Skeletal muscle tissue (tissue), 4 donors: ENCODE results near the gene YEATS2. TPM values are rescaled to one million over a fixed set of nuclear protein-coding genes. Genes with fewer than 3 reads are reported as not detected.

ENCODE experiments used
- H3K27ac ChIP-seq: one replicate; pipeline ENCODE4 v1.7.0; 2013; ENCODE audit warnings: mild to moderate bottlenecking, low read depth, low read length, inconsistent platforms
- H3K27me3 ChIP-seq, 3 donors: one replicate each; pipeline ENCODE4 v1.7.0; 2013; ENCODE audit warnings: low read length in 3 of 3; ENCODE audit not compliant: control insufficient read depth in 3 of 3, insufficient read depth in 3 of 3
- H3K36me3 ChIP-seq, 3 donors: one replicate each; pipeline ENCODE4 v1.7.0; 2013; ENCODE audit warnings: low read length in 3 of 3; ENCODE audit not compliant: control insufficient read depth in 3 of 3, insufficient read depth in 3 of 3
- H3K4me1 ChIP-seq, 3 donors: one replicate each; pipeline ENCODE4 v1.7.0; 2013; ENCODE audit warnings: low read length in 3 of 3, mild to moderate bottlenecking in 3 of 3; ENCODE audit not compliant: control insufficient read depth in 3 of 3, insufficient read depth in 3 of 3
- H3K4me3 ChIP-seq, 3 donors: one replicate each; pipeline ENCODE4 v1.7.0; 2013; ENCODE audit warnings: low read length in 3 of 3
- H3K9ac ChIP-seq, 3 donors: one replicate each; pipeline ENCODE4 v1.7.0; 2013; ENCODE audit warnings: low read length in 3 of 3, mild to moderate bottlenecking in 3 of 3, moderate library complexity in 2 of 3, low read depth in 1 of 3
- H3K9me3 ChIP-seq, 3 donors: one replicate each; pipeline ENCODE4 v1.7.0; 2013; ENCODE audit warnings: low read length in 3 of 3; ENCODE audit not compliant: control insufficient read depth in 3 of 3
- total RNA-seq: library from RNA; depleted of rRNA; stranded (reverse); fragments of >200 nt; gene quantifications from one replicate; pipeline ENCODE4 v1.2.3, GENCODE V29; 2014
- donor health status: Osteomylitis.

YEATS2 gene
- total RNA-seq, 1 donor from 2014 or later, result 21.4 TPM

DNA sequence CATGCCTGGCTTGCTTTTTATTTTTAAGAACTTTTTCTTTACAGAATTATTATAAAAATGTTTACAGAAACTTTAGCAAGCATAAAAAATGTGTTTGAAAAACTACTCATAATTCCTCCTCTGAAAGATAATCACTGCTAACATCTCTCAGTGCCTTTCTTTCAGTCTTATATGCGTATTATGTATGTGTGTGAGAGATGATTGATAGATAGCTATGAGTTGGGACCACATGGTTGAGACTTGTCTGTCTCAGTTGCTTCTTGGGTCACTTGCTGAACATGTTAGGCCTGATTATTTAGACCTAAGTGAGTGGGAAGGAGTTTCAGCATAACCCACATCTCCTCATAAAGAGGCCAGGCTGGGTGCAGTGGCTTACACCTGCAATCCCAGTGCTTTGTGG lies 116.6 kb downstream of the YEATS2 start:
- Histone ChIP-seq H3K36me3 (peaks cover 36 to 51% (median 39%) of the 10 kb centered on the region in 3 donors), H3K27me3 (no peaks in the 10 kb centered on the region), H3K27ac (no peak overlapping the region), H3K4me1 (peaks cover 2 to 19% (median 11%) of the 10 kb centered on the region in 3 donors), H3K9ac (no peak overlapping the region), H3K4me3 (no peak overlapping the region), H3K9me3 (no peaks in the 10 kb centered on the region)

DNA sequence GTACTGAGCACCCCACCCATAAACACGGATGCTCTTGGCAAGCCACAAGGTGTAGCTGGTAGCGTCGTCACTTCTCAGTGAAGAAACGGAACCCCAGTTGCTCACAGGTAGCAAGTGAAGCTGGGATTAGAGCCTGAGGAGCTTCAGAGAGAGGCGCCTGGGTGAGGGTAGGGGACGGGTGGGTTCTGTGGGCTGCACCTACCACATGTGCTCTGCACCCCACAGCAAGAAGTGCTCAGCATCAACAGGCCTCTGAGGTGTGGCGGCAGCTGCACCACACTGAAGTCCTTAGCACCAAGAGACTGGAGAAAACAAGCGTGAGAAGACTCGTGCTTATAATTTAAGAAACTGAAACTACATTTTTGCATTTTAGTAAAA lies 118.0 kb downstream of the YEATS2 start:
- H3K9ac ChIP-seq, result no peak overlapping the region
- H3K4me3 ChIP-seq, result no peak overlapping the region
- H3K27me3 ChIP-seq, result no peaks in the 10 kb centered on the region
- H3K4me1 ChIP-seq, result peaks cover 2 to 23% (median 16%) of the 10 kb centered on the region in 3 donors
- H3K9me3 ChIP-seq, result no peaks in the 10 kb centered on the region
- peaks cover 26 to 38% (median 33%) of the 10 kb centered on the region in 3 donors for H3K36me3 ChIP-seq
- no peak overlapping the region for H3K27ac ChIP-seq

DNA sequence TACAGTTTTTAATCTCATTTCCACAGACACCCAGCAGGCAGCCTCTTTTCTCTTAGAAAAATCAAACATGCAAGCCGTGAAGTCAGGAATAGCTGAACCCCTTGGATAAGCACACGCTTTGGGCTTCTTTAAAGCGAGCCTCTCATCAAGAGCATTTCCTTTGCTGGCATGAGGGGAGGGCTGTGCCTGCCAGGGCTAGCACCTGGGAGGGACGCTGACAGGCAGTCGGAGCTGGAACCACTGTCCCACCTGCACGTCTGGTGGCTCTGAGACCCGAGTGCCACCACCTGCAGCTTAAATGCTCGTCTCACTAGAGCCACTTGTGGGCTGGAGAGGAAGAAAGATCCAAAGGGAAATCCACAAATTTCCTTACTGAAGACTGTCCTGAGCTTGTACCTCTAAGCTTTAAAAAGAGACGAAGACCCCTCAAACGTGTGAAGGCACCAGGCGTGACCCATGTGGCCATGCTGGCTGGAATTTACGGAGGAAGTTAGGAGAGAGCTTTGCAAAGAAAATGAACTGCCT lies 118.4 kb downstream of the YEATS2 start:
- Histone ChIP-seq H3K4me3 (no peak overlapping the region), H3K27ac (no peak overlapping the region), H3K36me3 (peaks cover 23 to 34% (median 28%) of the 10 kb centered on the region in 3 donors), H3K9me3 (no peaks in the 10 kb centered on the region), H3K4me1 (peaks cover 2 to 23% (median 16%) of the 10 kb centered on the region in 3 donors), H3K9ac (no peak overlapping the region), H3K27me3 (no peaks in the 10 kb centered on the region)

DNA sequence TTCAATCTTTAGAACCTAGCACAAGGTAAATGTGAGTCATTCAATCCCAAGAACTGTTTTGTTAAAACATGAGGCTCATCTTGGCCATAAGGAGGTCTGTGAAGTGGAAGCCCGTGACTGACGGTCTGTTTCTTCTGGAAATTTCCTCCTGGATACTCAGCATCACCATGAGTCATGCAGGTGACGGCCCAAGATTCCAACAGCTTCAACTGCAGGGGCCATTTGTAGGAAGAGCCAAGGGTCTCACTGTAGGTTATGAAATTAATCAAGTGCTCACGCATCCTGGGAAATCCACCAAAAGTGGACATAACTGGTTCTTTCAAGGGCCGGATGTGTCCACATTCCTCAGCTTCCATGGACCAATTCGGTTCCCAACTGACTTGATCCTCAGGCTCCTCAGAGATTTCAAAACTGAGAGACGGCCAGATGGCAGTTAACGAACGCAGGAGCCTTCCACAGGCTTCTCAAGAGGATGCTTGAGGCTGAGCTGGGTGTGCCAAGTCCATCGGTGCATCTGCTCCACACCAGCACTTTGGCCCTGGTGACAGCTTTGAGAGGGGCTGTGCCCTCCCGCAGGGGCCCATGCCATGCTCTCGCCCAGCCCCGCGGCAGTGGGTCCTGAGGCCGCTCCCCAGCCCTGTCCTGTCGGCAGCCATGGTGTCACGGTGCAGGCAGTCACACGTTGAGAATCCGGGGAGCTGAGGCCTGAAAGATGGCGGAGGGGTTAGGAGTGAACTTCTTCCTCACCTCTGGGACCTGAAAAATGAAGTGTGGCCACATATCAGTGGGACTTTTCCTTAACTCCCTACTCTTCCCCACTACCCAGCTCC lies 119.3 kb downstream of the YEATS2 start:
- peaks cover 2 to 23% (median 16%) of the 10 kb centered on the region in 3 donors for H3K4me1 ChIP-seq
- no peak overlapping the region for H3K27ac ChIP-seq
- H3K4me3 ChIP-seq, result no peak overlapping the region
- peaks cover 20 to 29% (median 26%) of the 10 kb centered on the region in 3 donors for H3K36me3 ChIP-seq
- no peak overlapping the region for H3K9ac ChIP-seq
- H3K27me3 ChIP-seq, result no peaks in the 10 kb centered on the region
- no peaks in the 10 kb centered on the region for H3K9me3 ChIP-seq

DNA sequence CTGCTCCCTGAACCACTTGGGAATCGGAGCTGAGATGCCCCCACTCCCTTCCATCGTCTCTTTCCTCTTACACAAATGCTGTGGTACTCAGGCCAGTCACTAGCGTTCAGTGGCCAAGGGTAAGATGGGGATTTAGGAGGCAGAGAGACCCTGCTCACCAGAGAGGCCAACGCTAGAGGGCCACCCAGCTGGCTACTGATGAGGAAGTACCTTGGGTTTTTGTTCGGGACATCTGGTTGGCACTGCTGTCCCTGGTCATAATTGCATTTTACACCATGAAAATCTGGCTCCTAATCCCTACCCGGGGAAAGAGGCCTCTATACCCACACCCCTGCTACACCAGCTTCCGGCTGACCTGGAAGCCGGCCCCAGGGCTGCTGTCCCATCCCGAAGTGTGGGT lies 120.0 kb downstream of the YEATS2 start:
- H3K27ac ChIP-seq, result no peak overlapping the region
- H3K4me3 ChIP-seq, result no peak overlapping the region
- no peaks in the 10 kb centered on the region for H3K27me3 ChIP-seq
- H3K4me1 ChIP-seq, result peaks cover 2 to 23% (median 16%) of the 10 kb centered on the region in 3 donors
- peaks cover 19 to 26% (median 25%) of the 10 kb centered on the region in 3 donors for H3K36me3 ChIP-seq
- no peaks in the 10 kb centered on the region for H3K9me3 ChIP-seq
- H3K9ac ChIP-seq, result peak overlapping the region in 1 of 3 donors; percentile 25

DNA sequence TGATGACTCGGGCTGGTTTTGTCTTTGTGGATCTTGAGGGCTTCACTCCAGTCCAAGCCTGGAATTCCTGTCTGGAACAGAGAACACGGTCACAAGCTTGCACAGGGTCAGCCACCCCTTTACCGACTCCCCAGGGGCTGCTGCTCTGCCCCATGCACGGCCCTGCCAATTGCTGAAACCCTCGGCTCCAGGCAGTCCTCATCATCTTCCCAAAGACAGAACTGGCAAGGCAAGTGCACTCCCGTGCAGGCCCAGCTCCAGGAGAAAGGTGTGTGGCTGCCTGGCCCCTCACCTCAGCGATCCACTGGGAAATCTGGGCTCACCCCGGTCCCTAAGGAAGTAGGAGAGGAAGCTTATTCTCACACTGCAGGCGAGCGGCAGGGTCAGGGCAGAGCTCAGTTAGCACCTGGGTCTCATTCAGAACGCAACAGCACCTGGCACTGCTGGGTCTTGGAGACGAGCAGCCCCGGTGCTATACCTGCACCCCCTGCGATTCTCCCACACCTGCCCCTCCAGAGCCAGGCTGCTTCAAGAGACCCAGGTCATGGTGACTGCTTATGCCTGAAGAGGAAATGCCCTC lies 120.5 kb downstream of the YEATS2 start:
- H3K27ac ChIP-seq, result no peak overlapping the region
- no peaks in the 10 kb centered on the region for H3K9me3 ChIP-seq
- peaks cover 2 to 20% (median 16%) of the 10 kb centered on the region in 3 donors for H3K4me1 ChIP-seq
- peak overlapping the region in 1 of 3 donors; percentile 25 for H3K9ac ChIP-seq
- no peak overlapping the region for H3K4me3 ChIP-seq
- H3K27me3 ChIP-seq, result no peaks in the 10 kb centered on the region
- H3K36me3 ChIP-seq, result peaks cover 14 to 26% (median 23%) of the 10 kb centered on the region in 3 donors

DNA sequence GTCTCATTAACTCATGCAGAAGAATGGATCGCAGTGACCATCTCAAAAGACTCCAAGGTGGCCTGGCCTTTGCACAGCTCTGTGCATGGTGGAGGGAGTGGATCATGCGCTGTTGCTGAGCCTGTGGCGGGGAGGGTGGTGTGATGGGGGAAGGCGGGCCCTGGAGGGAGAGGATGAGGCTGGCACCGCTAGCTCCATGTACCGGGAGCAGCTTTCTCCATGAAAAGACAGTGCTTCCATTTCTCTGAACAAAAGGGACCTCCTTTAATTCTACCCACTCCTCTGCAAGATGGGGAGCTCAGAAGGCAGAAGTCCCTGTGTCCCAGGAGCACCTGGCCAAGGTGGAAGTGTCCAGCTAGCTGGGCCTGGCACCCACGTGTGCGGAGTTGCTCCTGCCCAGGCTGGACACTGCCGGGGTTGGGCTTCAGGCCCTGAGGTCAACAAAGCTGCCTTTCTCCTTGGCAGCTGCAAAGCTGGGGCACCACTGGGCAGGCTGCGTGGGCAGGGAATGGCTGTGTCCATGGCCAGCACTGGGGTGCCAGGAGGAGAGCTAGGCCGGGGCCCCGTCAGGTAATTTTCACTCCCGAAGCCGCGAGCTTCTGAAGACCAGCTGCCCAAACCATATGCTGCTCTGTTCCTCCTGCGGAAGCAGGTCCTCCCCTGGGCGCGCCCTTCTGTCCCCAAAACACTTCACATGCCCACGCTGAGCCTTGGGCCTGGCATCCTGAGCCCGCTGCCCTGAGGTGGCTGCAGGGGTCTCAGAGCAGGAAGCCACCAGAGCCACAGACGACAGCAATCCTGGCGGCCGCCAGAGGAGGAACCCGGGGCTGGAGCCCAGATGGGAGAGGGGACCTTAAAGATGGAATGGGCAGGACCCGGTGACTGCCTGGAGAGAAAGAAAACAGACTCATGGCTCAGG lies 121.4 kb downstream of the YEATS2 start:
- Histone ChIP-seq H3K27me3 (no peaks in the 10 kb centered on the region), H3K9me3 (no peaks in the 10 kb centered on the region), H3K27ac (no peak overlapping the region), H3K4me3 (no peak overlapping the region), H3K9ac (peak overlapping the region in 1 of 3 donors; percentile 60), H3K36me3 (peaks cover 14 to 26% (median 22%) of the 10 kb centered on the region in 3 donors), H3K4me1 (peaks cover 5 to 23% (median 21%) of the 10 kb centered on the region in 3 donors)

DNA sequence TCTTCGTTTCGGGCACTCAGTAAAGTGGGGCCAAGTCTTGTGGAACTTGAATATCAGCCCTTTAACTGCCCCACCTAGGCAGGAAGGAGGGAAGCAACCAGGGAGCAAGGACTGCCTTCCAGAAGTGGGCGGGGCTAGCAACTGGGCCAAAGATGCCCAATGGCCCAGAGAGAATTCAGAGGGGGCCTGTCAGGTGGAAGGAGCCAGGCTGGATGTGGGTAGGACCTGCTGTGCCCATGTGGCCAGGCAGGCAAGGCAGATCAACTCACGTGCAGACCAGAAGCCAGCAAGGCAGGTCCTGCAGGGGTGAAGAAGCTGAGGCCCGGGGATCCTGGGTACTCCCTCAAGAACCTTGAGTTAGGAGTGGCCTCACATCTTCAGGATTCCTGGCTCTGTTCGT lies 122.2 kb downstream of the YEATS2 start:
- Histone ChIP-seq H3K9ac (no peak overlapping the region), H3K9me3 (no peaks in the 10 kb centered on the region), H3K27ac (no peak overlapping the region), H3K4me3 (no peak overlapping the region), H3K4me1 (peaks cover 14 to 29% (median 24%) of the 10 kb centered on the region in 3 donors), H3K36me3 (peaks cover 14 to 26% (median 22%) of the 10 kb centered on the region in 3 donors), H3K27me3 (no peaks in the 10 kb centered on the region)

DNA sequence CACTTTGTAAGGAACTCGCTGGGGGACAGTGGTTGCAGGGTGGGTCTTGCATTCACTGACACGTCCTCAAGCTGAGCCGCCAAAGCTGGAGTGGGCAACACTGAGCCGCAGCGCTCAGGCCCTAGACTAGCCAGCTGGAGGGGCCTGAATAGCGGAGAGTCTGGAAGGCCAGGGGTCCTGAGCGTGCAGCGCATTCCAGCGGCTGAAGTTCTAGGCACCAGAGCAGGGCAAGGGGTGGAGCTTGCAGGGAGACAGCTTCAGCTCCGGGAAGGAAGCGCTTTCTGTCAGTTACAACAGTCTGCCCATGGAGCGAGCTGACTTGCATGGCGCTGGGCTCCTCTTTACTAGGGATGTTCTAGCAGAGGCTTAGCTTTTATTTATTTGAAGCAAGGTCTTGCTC lies 125.0 kb downstream of the YEATS2 start:
- Histone ChIP-seq H3K9me3 (no peaks in the 10 kb centered on the region), H3K36me3 (peaks cover 0 to 4% (median 3%) of the 10 kb centered on the region in 3 donors), H3K27ac (no peak overlapping the region), H3K4me3 (no peak overlapping the region), H3K27me3 (no peaks in the 10 kb centered on the region), H3K9ac (no peak overlapping the region), H3K4me1 (peaks cover 29 to 46% (median 33%) of the 10 kb centered on the region in 3 donors)
